Neuron (in vitro differentiated cells): ENCODE results near the gene FAM174B.

Experiments used
- H2AFZ ChIP-seq: one replicate; pipeline ENCODE4 v1.6.1; 2013; ENCODE audit warnings: low read depth, mild to moderate bottlenecking, inconsistent platforms, low read length, moderate library complexity
- H3K27me3 ChIP-seq: one replicate; pipeline ENCODE4 v1.6.1; 2013; ENCODE audit warnings: low read length; ENCODE audit not compliant: insufficient read depth
- H3K36me3 ChIP-seq: one replicate; pipeline ENCODE4 v1.6.1; 2013; ENCODE audit warnings: low read length; ENCODE audit not compliant: insufficient read depth
- H3K4me1 ChIP-seq: one replicate; pipeline ENCODE4 v1.6.1; 2013; ENCODE audit warnings: low read length; ENCODE audit not compliant: insufficient read depth
- H3K4me3 ChIP-seq: 2 replicates; pipeline ENCODE4 v1.5.1; 2013; ENCODE audit warnings: mild to moderate bottlenecking, low read length, moderate library complexity
- H3K9me3 ChIP-seq: one replicate; pipeline ENCODE4 v1.6.1; 2013; ENCODE audit warnings: low read length

The FAM174B gene

DNA sequence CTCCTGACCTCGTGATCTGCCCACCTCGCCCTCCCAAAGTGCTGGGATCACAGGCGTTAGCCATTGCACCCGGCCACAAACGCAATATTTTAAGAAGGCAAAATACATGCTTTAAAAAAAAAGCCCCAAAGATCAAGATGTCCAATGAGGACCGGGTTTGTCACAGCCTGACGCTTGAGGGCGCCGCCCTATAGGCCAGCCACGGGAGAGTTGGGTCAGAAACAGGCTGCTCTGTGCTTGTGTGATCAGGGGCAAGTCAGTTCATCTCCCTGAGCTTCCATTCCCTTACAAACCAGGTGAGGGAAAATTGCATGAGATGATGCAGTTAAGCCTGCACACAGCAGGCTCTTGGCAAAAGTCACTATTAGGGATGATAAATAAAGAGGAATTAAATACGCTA, 23.9 kb downstream of the FAM174B start:
- Histone ChIP-seq H3K4me3 (no peak overlapping the region), H2AFZ (no peak overlapping the region), H3K9me3 (peaks cover 2% of the 10 kb centered on the region), H3K36me3 (no peaks in the 10 kb centered on the region), H3K27me3 (no peaks in the 10 kb centered on the region), H3K4me1 (no peaks in the 10 kb centered on the region)

DNA sequence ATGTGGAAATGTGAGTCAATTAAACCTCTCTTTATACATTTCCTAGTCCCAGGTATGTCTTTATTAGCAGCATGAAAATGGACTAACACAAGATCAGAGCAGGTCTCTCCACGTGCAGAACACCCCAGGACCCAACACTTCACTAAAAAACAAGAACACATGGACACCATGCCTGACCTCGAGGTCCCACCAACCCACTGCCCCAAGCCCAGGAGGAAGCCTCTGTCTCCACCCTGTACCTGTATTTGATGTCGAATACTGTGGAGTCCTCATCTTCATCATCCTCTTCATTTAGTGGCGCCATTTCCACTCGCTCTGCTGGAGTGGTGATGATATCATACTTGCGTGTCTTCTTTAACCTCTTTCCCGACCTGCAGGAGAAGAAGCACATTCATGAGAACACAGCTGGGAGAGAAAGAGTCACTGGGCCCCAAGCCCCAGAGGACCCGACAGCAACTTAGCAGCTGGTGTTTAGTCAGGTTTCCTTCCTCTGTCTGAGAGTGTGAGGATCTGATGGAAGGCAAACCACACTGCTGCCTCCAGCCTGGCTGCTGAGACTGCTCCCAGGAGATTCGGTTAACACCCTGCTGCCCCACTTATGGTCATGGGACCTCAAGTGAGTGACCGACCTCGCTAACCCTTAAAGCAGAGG, 25.5 kb downstream of the FAM174B start:
- H3K4me3 ChIP-seq, result no peak overlapping the region

DNA sequence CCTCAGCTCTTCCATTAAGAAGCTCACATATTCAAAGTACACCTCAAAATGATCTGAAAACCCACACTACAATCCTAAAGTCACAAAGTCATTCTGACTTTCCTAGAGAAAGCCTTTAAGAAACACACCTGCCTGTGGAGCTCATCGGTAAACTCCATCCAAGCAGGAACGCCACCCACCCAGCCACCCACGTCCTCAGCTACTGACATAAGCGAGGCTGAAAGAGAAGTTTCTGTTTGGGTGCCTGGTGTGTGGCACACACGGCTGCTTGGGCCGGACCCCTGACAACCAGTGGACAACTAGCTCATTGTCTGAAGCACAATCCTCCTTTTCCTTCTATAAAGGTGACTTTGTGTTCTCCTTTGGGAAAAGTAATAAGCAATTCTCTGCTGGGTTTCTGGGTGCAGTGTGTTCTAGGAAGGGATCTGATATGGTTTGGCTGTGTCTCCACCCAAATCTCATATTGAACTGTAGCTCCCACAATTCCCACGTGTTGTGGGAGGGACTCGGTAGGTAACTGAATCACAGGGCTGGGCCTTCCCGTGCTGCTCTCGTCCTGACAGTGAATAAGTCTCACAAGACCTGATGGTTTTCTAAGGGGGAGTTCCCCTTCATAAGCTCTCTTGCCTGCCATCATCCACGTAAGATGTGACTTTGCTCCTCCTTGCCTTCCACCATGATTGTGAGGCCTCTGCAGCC, 26.1 kb downstream of the FAM174B start:
- no peak overlapping the region for H2AFZ ChIP-seq
- peaks cover 2% of the 10 kb centered on the region for H3K9me3 ChIP-seq
- no peak overlapping the region for H3K4me3 ChIP-seq
- no peaks in the 10 kb centered on the region for H3K27me3 ChIP-seq
- no peaks in the 10 kb centered on the region for H3K36me3 ChIP-seq
- H3K4me1 ChIP-seq, result peaks cover 5% of the 10 kb centered on the region

More for the DNA sequence above, 25.5 kb downstream of the FAM174B start:
- no peak overlapping the region for H2AFZ ChIP-seq
- no peaks in the 10 kb centered on the region for H3K4me1 ChIP-seq
- H3K27me3 ChIP-seq, result no peaks in the 10 kb centered on the region
- H3K36me3 ChIP-seq, result no peaks in the 10 kb centered on the region
- peaks cover 2% of the 10 kb centered on the region for H3K9me3 ChIP-seq

DNA sequence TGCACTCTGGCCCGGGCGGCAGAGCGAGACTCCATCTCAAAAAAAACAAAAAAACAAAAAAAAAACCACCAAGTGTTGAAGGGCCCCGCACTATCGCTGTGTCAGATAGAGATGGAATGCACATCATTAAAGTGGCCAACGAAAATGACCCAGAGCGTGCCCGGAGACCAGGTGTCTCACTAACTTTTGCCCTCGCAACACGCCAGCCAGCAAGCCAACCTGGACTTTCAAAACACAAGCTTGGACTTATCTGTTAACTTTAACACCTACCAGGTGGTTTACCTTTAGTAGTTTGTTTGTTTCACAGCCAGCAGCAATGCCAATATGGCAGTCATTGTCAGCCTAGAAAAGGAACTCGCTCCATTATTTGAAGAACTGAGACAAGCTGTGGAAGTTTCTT, 28.6 kb downstream of the FAM174B start:
- Histone ChIP-seq H2AFZ (no peak overlapping the region), H3K36me3 (no peaks in the 10 kb centered on the region), H3K27me3 (no peaks in the 10 kb centered on the region), H3K9me3 (peaks cover 2% of the 10 kb centered on the region), H3K4me1 (peaks cover 14% of the 10 kb centered on the region), H3K4me3 (no peak overlapping the region)

DNA sequence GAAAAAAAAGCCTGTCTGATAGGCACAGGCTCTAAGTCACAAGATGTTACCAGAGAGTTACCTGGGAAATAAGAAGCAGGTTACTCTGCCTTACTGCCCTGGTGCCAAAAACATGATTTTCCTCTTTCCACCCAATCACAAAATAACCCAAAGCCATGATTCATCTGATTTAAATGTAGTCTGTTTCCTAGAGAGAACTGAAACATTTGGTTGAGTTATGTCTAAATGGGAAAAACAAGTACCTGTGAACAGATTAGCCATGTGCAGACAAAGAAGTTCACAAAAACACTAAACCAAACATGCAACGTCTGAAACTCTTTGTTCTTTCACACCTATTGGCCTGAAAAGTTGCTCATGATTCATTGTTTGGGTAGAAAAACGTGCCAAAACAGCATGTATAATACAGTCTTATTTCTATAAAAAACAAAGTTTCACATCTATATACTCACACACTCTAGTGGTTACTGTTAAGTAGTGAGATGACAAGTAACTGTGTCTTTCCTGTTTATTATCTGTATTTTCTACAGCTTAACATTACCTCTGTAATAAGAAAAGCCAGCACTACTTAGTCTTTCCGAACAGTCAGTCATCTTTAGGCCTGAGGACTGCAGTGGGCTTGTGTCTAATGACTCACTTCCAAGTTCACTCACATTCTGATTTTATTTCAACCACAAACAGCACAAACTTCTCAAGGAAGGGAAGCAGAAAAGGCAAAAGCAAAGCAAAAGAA, 30.2 kb downstream of the FAM174B start:
- Histone ChIP-seq H2AFZ (no peak overlapping the region), H3K36me3 (no peaks in the 10 kb centered on the region), H3K9me3 (peaks cover 2% of the 10 kb centered on the region), H3K4me3 (no peak overlapping the region), H3K27me3 (no peaks in the 10 kb centered on the region), H3K4me1 (peaks cover 14% of the 10 kb centered on the region)

DNA sequence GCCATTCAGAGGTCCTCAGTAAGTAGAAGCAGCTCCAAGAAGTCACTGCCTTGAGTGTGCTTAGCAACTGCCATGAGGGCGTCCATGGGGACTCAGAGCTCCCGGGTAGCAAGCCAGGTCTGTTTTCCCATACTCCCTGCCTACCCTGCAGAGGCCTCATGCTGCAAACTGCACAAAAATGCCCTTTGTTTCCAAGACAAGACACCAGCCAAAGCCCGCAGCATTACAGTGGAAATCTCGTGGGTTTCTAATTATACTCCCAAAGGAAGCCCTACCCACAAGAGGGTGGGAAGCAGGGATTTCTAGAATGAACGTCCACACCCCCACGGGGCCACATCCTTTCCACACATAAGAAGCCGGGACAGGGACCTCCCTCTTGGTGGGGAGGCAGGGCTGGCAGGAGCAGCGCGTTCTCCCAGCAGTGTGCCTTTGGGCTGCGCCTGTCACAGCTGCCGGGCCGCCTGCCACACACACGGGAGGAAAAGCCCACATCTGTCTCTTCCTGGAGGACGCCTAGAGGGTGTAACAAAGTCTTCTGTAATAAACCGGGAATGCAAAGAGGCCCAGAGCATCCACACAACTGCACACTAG, 31.1 kb downstream of the FAM174B start:
- H3K4me3 ChIP-seq, result no peak overlapping the region
- H3K27me3 ChIP-seq, result no peaks in the 10 kb centered on the region
- no peaks in the 10 kb centered on the region for H3K36me3 ChIP-seq
- H2AFZ ChIP-seq, result peak overlapping the region; percentile 34
- no peaks in the 10 kb centered on the region for H3K9me3 ChIP-seq
- peaks cover 14% of the 10 kb centered on the region for H3K4me1 ChIP-seq

DNA sequence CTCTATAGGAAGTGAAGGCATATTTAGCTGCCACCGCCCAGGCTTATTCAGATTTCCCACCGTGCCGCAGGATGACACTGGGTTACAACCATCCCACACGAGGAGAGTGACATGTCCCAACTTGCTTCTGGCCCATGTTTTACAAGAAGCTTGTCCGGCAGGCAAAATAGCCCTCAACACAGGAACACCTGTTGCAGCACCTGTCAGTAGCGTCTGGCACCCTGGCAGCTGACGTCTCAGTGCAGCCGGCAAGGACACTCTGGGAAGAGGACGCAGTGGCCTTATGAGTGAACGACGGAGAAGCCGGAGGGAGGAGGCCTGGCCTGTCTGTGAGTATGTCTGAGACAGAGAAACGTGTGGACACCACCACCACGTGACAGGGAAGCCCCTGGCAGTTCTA, 32.1 kb downstream of the FAM174B start:
- H3K4me1 ChIP-seq, result peaks cover 14% of the 10 kb centered on the region
- H3K27me3 ChIP-seq, result no peaks in the 10 kb centered on the region
- H3K4me3 ChIP-seq, result no peak overlapping the region
- no peaks in the 10 kb centered on the region for H3K36me3 ChIP-seq
- H3K9me3 ChIP-seq, result no peaks in the 10 kb centered on the region
- no peak overlapping the region for H2AFZ ChIP-seq

DNA sequence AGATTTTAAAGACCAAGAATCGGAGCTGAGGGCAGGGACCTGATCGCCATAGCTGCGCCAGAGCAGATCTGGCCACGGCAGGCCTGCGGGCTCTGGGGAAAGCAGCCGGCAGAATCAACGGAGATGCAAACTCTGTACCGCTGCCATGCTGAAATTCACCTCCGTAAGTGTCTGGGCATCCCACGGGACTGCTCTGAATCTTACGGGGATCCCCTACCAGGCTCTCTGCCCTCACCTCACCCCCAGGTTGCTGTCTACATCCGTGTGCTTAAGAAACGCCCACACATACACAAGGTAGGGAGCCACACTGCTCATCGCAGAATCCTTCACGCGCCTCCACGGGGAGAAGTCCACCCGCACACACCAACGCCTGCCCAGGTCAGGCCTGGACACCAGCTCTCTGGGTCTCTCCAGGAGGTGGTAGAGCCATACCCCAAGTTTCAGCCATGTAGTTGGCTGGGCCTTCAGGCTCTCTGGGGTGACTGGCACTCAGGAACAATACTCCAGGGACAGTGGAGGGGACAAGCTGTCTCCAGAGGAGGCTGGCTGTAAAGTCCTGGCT, 33.5 kb downstream of the FAM174B start:
- H3K4me1 ChIP-seq, result peaks cover 16% of the 10 kb centered on the region
- H3K27me3 ChIP-seq, result no peaks in the 10 kb centered on the region

DNA sequence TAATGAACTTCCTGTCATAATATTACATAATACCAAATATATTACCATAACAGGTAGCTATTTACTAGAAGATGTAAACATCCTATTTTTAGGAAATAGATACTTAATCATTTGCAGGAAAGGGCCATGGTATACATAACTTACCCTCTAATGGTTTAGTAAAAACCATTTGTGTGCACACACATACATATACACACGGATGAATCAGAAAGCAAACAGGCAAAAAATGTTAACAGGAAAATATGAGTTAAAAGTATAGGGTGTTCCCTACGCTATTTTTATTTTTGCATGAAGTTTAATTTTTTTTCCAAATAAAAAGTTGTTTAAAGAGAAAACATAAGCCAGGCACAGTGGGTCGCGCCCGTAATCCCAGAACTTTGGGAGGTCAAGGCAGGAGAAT, 34.6 kb downstream of the FAM174B start:
- H3K9me3 ChIP-seq, result no peaks in the 10 kb centered on the region
- no peak overlapping the region for H2AFZ ChIP-seq
- H3K36me3 ChIP-seq, result no peaks in the 10 kb centered on the region
- peaks cover 16% of the 10 kb centered on the region for H3K4me1 ChIP-seq
- H3K4me3 ChIP-seq, result no peak overlapping the region
- no peaks in the 10 kb centered on the region for H3K27me3 ChIP-seq

More for the DNA sequence above, 33.5 kb downstream of the FAM174B start:
- Histone ChIP-seq H3K9me3 (no peaks in the 10 kb centered on the region), H2AFZ (no peak overlapping the region), H3K36me3 (no peaks in the 10 kb centered on the region), H3K4me3 (no peak overlapping the region)

DNA sequence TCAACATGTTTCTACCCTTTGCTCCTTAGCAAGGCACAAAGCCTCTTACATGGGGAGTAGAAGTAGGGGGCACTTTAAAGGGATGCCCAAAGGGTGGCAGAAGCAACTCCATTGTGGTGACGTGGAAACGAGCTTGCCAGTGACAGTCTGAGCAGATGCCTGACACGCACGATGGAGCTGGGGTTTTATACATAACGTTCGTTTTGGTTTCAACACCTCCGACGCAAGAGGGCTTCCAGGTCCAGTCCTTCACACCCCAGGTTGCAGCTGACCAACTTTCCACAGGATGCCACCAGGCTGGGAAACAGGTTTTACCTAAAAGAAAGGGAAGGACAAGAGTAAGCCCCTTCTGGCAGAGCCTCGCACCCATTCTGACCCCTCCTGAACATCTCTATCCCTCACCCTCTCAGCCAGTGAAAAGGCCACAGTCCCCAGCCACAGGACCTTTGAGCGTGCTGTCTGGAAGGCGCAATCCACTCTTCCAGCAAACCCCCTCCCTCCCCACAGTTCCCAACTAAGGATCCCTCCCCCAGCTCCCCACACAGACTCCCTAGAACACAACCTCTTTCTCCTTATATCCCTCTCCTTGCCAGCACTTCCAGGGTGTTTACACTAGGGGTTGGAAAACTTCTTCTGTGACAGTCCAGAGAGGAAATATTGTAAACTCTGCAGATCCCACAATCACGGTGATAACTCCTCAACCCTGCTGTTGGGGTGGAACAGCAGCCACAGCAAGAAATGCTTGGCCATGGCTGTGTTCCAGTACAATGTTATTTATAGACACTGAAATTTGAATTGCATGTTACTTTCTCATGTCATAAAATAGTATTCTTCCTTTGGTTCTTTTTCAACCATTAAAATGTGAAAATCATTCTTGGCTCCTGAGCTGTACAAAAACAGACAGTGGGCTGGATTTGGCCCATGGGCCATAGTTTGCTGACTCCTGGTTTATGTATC, 36.2 kb downstream of the FAM174B start:
- Histone ChIP-seq H2AFZ (no peak overlapping the region), H3K4me1 (peaks cover 12% of the 10 kb centered on the region), H3K9me3 (no peaks in the 10 kb centered on the region), H3K36me3 (no peaks in the 10 kb centered on the region), H3K27me3 (no peaks in the 10 kb centered on the region), H3K4me3 (no peak overlapping the region)

DNA sequence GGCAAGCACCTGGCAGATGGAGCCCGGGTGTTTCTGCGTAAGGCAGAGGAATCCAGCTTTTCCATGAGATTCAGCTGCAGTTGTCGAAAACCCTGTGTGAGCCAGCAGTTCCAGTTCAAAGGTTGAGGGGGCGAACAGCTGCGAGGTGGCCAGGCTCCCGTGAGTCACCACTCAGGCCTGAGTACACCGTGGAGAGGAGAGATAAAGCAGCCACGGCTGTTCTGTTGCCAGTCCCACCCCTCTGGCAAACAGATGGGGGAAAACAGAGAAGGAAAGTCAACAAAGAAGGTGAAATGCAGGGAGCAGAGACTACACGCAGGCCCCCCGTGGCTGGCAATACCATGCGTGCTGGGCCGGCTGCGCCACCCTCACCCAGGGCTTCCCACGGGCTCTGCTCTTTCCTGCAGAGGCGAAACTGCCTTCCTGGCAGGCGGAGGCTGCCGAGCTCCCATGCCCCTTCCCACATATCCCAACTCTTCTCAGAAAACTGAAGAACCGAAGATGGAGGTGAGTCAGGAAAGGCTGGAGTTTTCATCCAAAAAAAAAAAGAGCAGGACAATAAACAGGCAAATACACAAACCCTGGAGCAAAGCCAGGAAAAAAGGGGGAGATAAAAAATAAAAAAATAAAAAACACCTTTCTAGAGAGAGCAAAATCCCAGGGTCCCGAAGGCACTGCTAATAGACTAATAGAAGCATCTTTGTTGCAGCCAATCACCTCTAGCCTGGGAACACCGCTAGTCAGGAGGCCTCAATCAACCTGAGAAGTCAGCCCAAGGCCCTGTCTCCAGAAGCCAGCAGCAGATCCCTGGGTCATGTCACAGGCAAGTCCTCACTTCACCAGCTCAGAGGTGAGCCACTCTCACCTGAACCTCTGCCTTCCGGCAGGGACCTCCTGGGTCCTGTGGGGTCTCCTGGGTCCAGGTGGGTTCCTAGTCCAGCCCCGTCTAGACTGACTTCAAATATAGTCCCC, 37.7 kb downstream of the FAM174B start:
- H3K4me3 ChIP-seq, result no peak overlapping the region
- no peaks in the 10 kb centered on the region for H3K27me3 ChIP-seq
- H3K36me3 ChIP-seq, result no peaks in the 10 kb centered on the region
- H3K4me1 ChIP-seq, result peaks cover 3% of the 10 kb centered on the region
- H3K9me3 ChIP-seq, result no peaks in the 10 kb centered on the region
- H2AFZ ChIP-seq, result no peak overlapping the region
